ENCODE data around the gene HOMER2. TPM values are rescaled to one million over a fixed set of nuclear protein-coding genes. Genes with fewer than 3 reads are reported as not detected.
"Not testable (repeated sequence)": the region's sequence is repeated elsewhere in the genome, so short reads cannot be mapped to it uniquely, and the experiment has no call there.

The HOMER2 gene
- total and polyA plus RNA-seq, 2 donors (not counting 1 experiment from before 2014, with no cell fraction given) = 1.1 to 9.9 TPM

DNA sequence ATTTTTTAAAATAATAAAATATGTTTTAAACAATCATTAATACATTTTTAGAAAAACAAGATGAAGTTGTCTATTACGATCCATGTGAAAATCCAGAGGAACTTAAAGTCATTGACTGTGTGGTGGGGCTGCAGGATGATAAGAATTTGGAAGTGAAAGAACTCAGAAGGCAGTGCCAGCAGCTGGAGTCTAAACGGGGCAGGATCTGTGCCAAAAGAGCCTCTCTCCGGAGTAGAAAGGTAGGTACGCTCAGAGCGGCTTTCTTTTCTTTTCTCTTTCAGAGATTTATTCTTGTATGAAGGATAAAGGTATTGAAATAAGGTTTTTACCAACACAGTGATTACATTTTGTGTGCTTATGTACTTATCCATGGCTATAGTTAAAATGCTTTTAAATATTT is 129.5 kb downstream of the HOMER2 start:
- TF ChIP-seq EZH2 (IDR thresholded peaks at IDR 0.05; ENCODE audit: low read length, missing control alignments) (no peak), CTCF (conservative IDR thresholded peaks at IDR 0.05 in 1 of 2, IDR thresholded peaks at IDR 0.05 in 1 of 2; ENCODE audit: low read depth in 1 of 2, low read length in 2 of 2) (no peak)
- H4K20me1 ChIP-seq (ENCODE audit: control insufficient read depth, extremely low read depth, insufficient read depth, low read length) = no peaks in the 10 kb centered on the region
- no peak overlapping the region for H3K9ac ChIP-seq (ENCODE audit: insufficient read depth, low read length)
- no peaks in the 10 kb centered on the region for H3K9me3 ChIP-seq (ENCODE audit: control insufficient read depth, insufficient read depth, low read depth, low read length)
- no peak overlapping the region for H3K4me2 ChIP-seq (ENCODE audit: extremely low read depth, insufficient read depth, low read length)
- no peaks in the 10 kb centered on the region for H3K79me2 ChIP-seq (ENCODE audit: control insufficient read depth, insufficient read depth, low read length)
- DNase-seq (ENCODE audit: low read depth in 2 of 2) = no peak
- H3K4me1 ChIP-seq (ENCODE audit: control insufficient read depth, extremely low read depth, insufficient read depth, low read length) = no peaks in the 10 kb centered on the region
- H3K27ac ChIP-seq (ENCODE audit: insufficient read depth, low read length) = no peak overlapping the region
- H3K4me3 ChIP-seq (replicated peaks in 1 of 4; ENCODE audit: control extremely low read depth in 1 of 4, insufficient read depth in 1 of 4, low read depth in 3 of 4, low read length in 4 of 4) = no peak overlapping the region
- H2AFZ ChIP-seq (ENCODE audit: low read length) = no peak overlapping the region
- peaks cover 9% of the 10 kb centered on the region for H3K36me3 ChIP-seq (ENCODE audit: control insufficient read depth, insufficient read depth, low read length)
- H3K27me3 ChIP-seq (ENCODE audit: control insufficient read depth, insufficient read depth, low read length) = no peaks in the 10 kb centered on the region

GRCh38 chr15:82821851-82822250 is 130.7 kb downstream of the HOMER2 start:
- H3K4me2 ChIP-seq (ENCODE audit: extremely low read depth, insufficient read depth, low read length); H3K27me3 ChIP-seq (ENCODE audit: control insufficient read depth, insufficient read depth, low read length); H3K9ac ChIP-seq (ENCODE audit: insufficient read depth, low read length); H3K36me3 ChIP-seq (ENCODE audit: control insufficient read depth, insufficient read depth, low read length); H3K4me3 ChIP-seq (replicated peaks in 1 of 4; ENCODE audit: control extremely low read depth in 1 of 4, insufficient read depth in 1 of 4, low read depth in 3 of 4, low read length in 4 of 4); H2AFZ ChIP-seq (ENCODE audit: low read length); H3K4me1 ChIP-seq (ENCODE audit: control insufficient read depth, extremely low read depth, insufficient read depth, low read length); H3K27ac ChIP-seq (ENCODE audit: insufficient read depth, low read length); H3K79me2 ChIP-seq (ENCODE audit: control insufficient read depth, insufficient read depth, low read length); H4K20me1 ChIP-seq (ENCODE audit: control insufficient read depth, extremely low read depth, insufficient read depth, low read length); H3K9me3 ChIP-seq (ENCODE audit: control insufficient read depth, insufficient read depth, low read depth, low read length): not testable (repeated sequence)
- DNase-seq (ENCODE audit: low read depth in 2 of 2) = peak; percentile 18

DNA sequence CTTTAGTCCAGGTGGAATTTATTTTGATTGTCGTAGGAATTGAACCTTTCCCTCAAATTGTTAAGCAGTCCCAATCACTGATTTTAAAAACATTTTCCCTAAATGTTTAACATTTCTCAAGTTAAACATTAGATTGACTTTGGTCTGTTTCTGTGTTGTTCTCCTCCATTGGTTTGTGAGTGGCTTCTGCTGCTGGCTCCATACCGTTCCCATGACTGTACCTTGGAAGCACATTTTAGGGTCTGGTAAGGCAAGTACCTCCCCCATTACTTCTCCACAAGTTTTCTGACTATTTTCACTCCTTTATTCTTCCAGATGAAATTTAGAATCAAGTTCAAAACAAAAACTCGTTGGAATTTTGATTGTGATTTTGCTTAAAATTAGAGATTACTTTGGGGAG is 131.1 kb downstream of the HOMER2 start:
- not testable (repeated sequence) for H2AFZ ChIP-seq (ENCODE audit: low read length); H3K36me3 ChIP-seq (ENCODE audit: control insufficient read depth, insufficient read depth, low read length); H3K4me2 ChIP-seq (ENCODE audit: extremely low read depth, insufficient read depth, low read length); H3K4me1 ChIP-seq (ENCODE audit: control insufficient read depth, extremely low read depth, insufficient read depth, low read length); H3K79me2 ChIP-seq (ENCODE audit: control insufficient read depth, insufficient read depth, low read length); H3K27me3 ChIP-seq (ENCODE audit: control insufficient read depth, insufficient read depth, low read length); H4K20me1 ChIP-seq (ENCODE audit: control insufficient read depth, extremely low read depth, insufficient read depth, low read length); H3K9ac ChIP-seq (ENCODE audit: insufficient read depth, low read length); H3K27ac ChIP-seq (ENCODE audit: insufficient read depth, low read length); H3K9me3 ChIP-seq (ENCODE audit: control insufficient read depth, insufficient read depth, low read depth, low read length); H3K4me3 ChIP-seq (replicated peaks in 1 of 4; ENCODE audit: control extremely low read depth in 1 of 4, insufficient read depth in 1 of 4, low read depth in 3 of 4, low read length in 4 of 4)
- peak; percentile 20 to 62 for DNase-seq (ENCODE audit: low read depth in 2 of 2)

GRCh38 chr15:82820128-82820527 is 132.4 kb downstream of the HOMER2 start:
- no peaks in the 10 kb centered on the region for H3K27me3 ChIP-seq (ENCODE audit: control insufficient read depth, insufficient read depth, low read length)
- TF ChIP-seq EZH2 (IDR thresholded peaks at IDR 0.05; ENCODE audit: low read length, missing control alignments) = no peak
- no peak for TF ChIP-seq CTCF (conservative IDR thresholded peaks at IDR 0.05 in 1 of 2, IDR thresholded peaks at IDR 0.05 in 1 of 2; ENCODE audit: low read depth in 1 of 2, low read length in 2 of 2)
- H3K9me3 ChIP-seq (ENCODE audit: control insufficient read depth, insufficient read depth, low read depth, low read length) = no peaks in the 10 kb centered on the region
- peaks cover 6% of the 10 kb centered on the region for H3K36me3 ChIP-seq (ENCODE audit: control insufficient read depth, insufficient read depth, low read length)
- H3K27ac ChIP-seq (ENCODE audit: insufficient read depth, low read length) = no peak overlapping the region
- H3K79me2 ChIP-seq (ENCODE audit: control insufficient read depth, insufficient read depth, low read length) = peaks cover 4% of the 10 kb centered on the region
- no peaks in the 10 kb centered on the region for H3K4me1 ChIP-seq (ENCODE audit: control insufficient read depth, extremely low read depth, insufficient read depth, low read length)
- H4K20me1 ChIP-seq (ENCODE audit: control insufficient read depth, extremely low read depth, insufficient read depth, low read length) = no peaks in the 10 kb centered on the region
- H3K4me2 ChIP-seq (ENCODE audit: extremely low read depth, insufficient read depth, low read length) = no peak overlapping the region
- H2AFZ ChIP-seq (ENCODE audit: low read length) = no peak overlapping the region
- no peak overlapping the region for H3K9ac ChIP-seq (ENCODE audit: insufficient read depth, low read length)
- H3K4me3 ChIP-seq (replicated peaks in 1 of 4; ENCODE audit: control extremely low read depth in 1 of 4, insufficient read depth in 1 of 4, low read depth in 3 of 4, low read length in 4 of 4) = no peak overlapping the region
- no peak for DNase-seq (ENCODE audit: low read depth in 2 of 2)

All from fibroblast of lung (primary cell).